C4-2B (cell line): ENCODE data around the gene MAP3K14.

ENCODE experiments used
- ZFX ChIP-seq: fragments of 450-650 bp; IDR thresholded peaks from 2 replicates; pipeline ENCODE4 v1.6.1; 2017
- TF ChIP-seq, protein P1 (sequence below): fragments of 450-650 bp; conservative IDR thresholded peaks from 2 replicates; pipeline ENCODE4 v1.5.1; 2017; ENCODE audit warnings: mild to moderate bottlenecking

DNA sequence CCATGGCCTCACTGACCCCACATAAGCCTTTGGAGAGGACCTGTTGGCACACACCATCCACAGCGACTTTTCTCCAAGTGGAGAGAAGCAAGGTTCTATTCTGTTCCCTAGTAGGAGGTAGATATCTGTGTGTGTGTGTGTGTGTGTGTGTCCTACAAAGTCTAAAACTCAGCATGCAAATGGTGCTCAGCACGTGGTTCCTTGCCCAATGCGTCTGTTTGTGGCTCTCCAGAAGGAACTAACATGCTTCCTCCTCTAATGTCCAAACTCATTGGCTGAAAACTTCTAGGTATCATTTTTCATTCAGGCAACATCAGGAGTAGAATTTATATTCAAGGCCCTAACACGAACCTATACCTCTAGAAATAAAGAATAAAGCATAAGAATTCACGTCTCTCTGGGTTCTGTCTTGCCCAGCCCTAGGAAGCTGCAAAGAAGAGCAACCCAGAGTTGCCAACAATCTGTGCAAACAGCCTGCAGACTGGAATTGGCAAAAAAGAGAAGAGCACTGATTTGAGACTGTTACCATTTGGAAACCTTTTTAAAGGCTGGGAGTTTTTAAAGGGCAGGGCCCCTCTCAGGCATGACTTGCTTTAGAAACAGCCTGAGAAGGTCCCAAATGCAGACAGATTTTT is 25.5 kb downstream of the MAP3K14 start:
- TF ChIP-seq, protein P1, sequence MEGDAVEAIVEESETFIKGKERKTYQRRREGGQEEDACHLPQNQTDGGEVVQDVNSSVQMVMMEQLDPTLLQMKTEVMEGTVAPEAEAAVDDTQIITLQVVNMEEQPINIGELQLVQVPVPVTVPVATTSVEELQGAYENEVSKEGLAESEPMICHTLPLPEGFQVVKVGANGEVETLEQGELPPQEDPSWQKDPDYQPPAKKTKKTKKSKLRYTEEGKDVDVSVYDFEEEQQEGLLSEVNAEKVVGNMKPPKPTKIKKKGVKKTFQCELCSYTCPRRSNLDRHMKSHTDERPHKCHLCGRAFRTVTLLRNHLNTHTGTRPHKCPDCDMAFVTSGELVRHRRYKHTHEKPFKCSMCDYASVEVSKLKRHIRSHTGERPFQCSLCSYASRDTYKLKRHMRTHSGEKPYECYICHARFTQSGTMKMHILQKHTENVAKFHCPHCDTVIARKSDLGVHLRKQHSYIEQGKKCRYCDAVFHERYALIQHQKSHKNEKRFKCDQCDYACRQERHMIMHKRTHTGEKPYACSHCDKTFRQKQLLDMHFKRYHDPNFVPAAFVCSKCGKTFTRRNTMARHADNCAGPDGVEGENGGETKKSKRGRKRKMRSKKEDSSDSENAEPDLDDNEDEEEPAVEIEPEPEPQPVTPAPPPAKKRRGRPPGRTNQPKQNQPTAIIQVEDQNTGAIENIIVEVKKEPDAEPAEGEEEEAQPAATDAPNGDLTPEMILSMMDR, result no peak
- TF ChIP-seq ZFX, result no peak
